NCI-H146 (cell line): ENCODE data around the gene AUTS2.
"Not testable (repeated sequence)": the region's sequence is repeated elsewhere in the genome, so short reads cannot be mapped to it uniquely, and the experiment has no call there.

Experiments
- DNase-seq: peaks from one replicate; lab custom pipeline; 2025; lab: John Stamatoyannopoulos, UW

AUTS2 gene

GRCh38 chr7:70812511-70812910 lies 1214.2 kb downstream of the AUTS2 start:
- DNase-seq = no peak

- DNase-seq = not testable (repeated sequence)
These were observed 1224.2 kb downstream of the AUTS2 start for GRCh38 chr7:70822490-70822889.

- DNase-seq = peak; percentile 42
These were observed 1231.2 kb downstream of the AUTS2 start for GRCh38 chr7:70829221-70830059.

- no peak for DNase-seq
These were observed 1231.8 kb downstream of the AUTS2 start for GRCh38 chr7:70830060-70830395.

- no peak for DNase-seq
These were observed 1232.2 kb downstream of the AUTS2 start for GRCh38 chr7:70830426-70830825.

- no peak for DNase-seq
These were observed 1235.5 kb downstream of the AUTS2 start for GRCh38 chr7:70833726-70834125.

- DNase-seq = no peak
These were observed 1236.1 kb downstream of the AUTS2 start for GRCh38 chr7:70834424-70834823.

GRCh38 chr7:70835658-70836057 lies 1237.4 kb downstream of the AUTS2 start:
- no peak for DNase-seq

- no peak for DNase-seq
These were observed 1238.0 kb downstream of the AUTS2 start for GRCh38 chr7:70836279-70836678.

- no peak for DNase-seq
These were observed 1238.7 kb downstream of the AUTS2 start for GRCh38 chr7:70836946-70837345.

- no peak for DNase-seq
These were observed 1239.3 kb downstream of the AUTS2 start for GRCh38 chr7:70837589-70837988.

GRCh38 chr7:70838292-70838907 lies 1240.1 kb downstream of the AUTS2 start:
- DNase-seq = no peak
